Measurements from ENCODE around the gene TMEM116.
"Not testable (repeated sequence)": the region's sequence is repeated elsewhere in the genome, so short reads cannot be mapped to it uniquely, and the experiment has no call there.

TMEM116 gene

GRCh38 chr12:111964935-111965334, 48.0 kb downstream of the TMEM116 start:
- no peaks in the 10 kb centered on the region for H3K36me3 ChIP-seq
- intact Hi-C loops (cut with DNase I; ENCODE audit: low total_unique reads) = no loop called here

GRCh38 chr12:111959518-111959917, 53.4 kb downstream of the TMEM116 start:
- DNase-seq; H3K36me3 ChIP-seq; H3K4me3 ChIP-seq; H3K4me1 ChIP-seq; H3K27ac ChIP-seq; intact Hi-C loops (cut with DNase I; ENCODE audit: low total_unique reads); H3K9me3 ChIP-seq; H3K27me3 ChIP-seq: not testable (repeated sequence)

More at GRCh38 chr12:111964935-111965334, 48.0 kb downstream of the TMEM116 start:
- Histone ChIP-seq H3K27me3 (no peaks in the 10 kb centered on the region), H3K4me1 (no peaks in the 10 kb centered on the region), H3K9me3 (no peaks in the 10 kb centered on the region), H3K4me3 (no peak overlapping the region), H3K27ac (no peak overlapping the region)
- no peak for TF ChIP-seq CTCF (IDR thresholded peaks at IDR 0.05)
- no peak for DNase-seq

DNA sequence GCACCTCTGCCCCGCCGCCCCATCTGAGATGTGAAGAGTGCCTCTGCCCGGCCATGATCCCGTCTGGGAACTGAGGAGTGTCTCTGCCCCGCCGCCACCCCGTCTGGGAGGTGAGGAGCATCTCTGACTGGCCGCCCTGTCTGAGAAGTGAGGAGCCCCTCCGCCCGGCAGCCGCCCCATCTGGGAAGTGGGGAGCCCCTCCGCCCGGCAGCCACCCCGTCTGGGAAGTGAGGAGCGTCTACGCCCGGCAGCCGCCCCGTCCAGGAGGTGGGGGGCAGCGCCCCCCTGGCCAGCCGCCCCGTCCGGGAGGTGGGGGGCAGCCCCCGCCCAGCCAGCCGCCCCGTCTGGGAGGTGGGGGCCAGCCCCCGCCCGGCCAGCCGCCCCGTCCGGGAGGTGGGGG, 55.7 kb downstream of the TMEM116 start:
- DNase-seq; intact Hi-C loops (cut with DNase I; ENCODE audit: low total_unique reads); H3K27me3 ChIP-seq; H3K36me3 ChIP-seq; H3K27ac ChIP-seq; H3K9me3 ChIP-seq; H3K4me1 ChIP-seq; H3K4me3 ChIP-seq: not testable (repeated sequence)

GRCh38 chr12:111954969-111955368, 58.0 kb downstream of the TMEM116 start:
- no peak overlapping the region for H3K27ac ChIP-seq
- intact Hi-C loops (cut with DNase I; ENCODE audit: low total_unique reads) = no loop called here
- no peak for TF ChIP-seq CTCF (IDR thresholded peaks at IDR 0.05)

GRCh38 chr12:111953455-111953854, 59.5 kb downstream of the TMEM116 start:
- Histone ChIP-seq H3K4me3 (no peak overlapping the region), H3K9me3 (no peaks in the 10 kb centered on the region), H3K27ac (no peak overlapping the region), H3K4me1 (peaks cover 0 to 5% (median 2%) of the 10 kb centered on the region in 4 donors), H3K36me3 (no peaks in the 10 kb centered on the region), H3K27me3 (no peaks in the 10 kb centered on the region)
- peak in 1 of 2 donors; percentile 28 for DNase-seq
- intact Hi-C loops (cut with DNase I; ENCODE audit: low total_unique reads) = no loop called here
- TF ChIP-seq CTCF (IDR thresholded peaks at IDR 0.05) = no peak

More at GRCh38 chr12:111954969-111955368, 58.0 kb downstream of the TMEM116 start:
- no peaks in the 10 kb centered on the region for H3K27me3 ChIP-seq
- DNase-seq = no peak
- peaks cover 0 to 5% (median 2%) of the 10 kb centered on the region in 4 donors for H3K4me1 ChIP-seq
- no peak overlapping the region for H3K4me3 ChIP-seq
- H3K9me3 ChIP-seq = no peaks in the 10 kb centered on the region
- H3K36me3 ChIP-seq = no peaks in the 10 kb centered on the region

DNA sequence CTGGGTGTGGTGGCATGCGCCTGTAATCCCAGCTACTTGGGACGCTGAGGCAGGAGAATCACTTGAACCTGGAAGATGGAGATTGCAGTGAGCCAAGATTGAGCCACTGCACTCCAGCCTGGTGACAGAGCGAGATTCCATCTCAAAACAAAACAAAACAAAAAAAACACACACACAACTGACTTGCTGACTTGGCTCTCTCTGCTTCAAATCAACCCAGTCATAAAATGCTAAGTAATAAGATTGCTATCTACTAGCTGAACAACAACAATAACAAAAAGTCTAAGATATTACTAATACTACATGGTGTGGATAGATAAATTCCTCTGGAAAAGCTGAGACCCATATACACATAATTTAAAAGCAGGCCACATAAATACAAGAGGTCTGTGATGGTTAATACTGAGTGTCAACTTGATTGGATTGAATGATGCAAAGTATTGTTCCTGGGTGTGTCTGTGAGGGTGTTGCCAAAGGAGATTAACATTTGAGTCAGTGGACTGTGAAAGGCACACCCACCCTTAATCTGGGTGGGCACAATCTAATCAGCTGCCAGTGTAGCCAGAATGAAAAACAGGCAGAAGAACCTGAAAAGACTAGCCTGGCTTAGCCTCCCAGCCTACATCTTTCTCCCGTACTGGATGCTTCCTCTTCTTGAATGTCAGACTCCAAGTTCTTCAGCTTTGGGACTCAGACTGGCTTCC, 60.7 kb downstream of the TMEM116 start:
- H3K9me3 ChIP-seq; intact Hi-C loops (cut with DNase I; ENCODE audit: low total_unique reads); DNase-seq; H3K27ac ChIP-seq; H3K4me3 ChIP-seq; H3K4me1 ChIP-seq; H3K36me3 ChIP-seq; H3K27me3 ChIP-seq: not testable (repeated sequence)

GRCh38 chr12:111950961-111951676, 61.8 kb downstream of the TMEM116 start:
- intact Hi-C loops (cut with DNase I; ENCODE audit: low total_unique reads) = not testable (repeated sequence)

More at GRCh38 chr12:111950961-111951676, 61.8 kb downstream of the TMEM116 start:
- not testable (repeated sequence) for H3K36me3 ChIP-seq, H3K27me3 ChIP-seq, H3K9me3 ChIP-seq, H3K4me3 ChIP-seq, H3K27ac ChIP-seq, H3K4me1 ChIP-seq, DNase-seq

Data from tibial artery (tissue), 4 donors.